ENCODE measurements around the gene C9orf153.

GRCh38 chr9:86219606-86220005 is 39.9 kb downstream of the C9orf153 start:
- no peak for TF ChIP-seq POLR2A (IDR thresholded peaks at IDR 0.05)
- TF ChIP-seq CTCF (IDR thresholded peaks at IDR 0.05) = no peak

Data from thyroid gland (tissue), 4 donors.